ENCODE data around the gene CKS1B.

GRCh38 chr1:154945160-154945961 lies 29.1 kb upstream of the CKS1B start:
- TF ChIP-seq, protein P1, sequence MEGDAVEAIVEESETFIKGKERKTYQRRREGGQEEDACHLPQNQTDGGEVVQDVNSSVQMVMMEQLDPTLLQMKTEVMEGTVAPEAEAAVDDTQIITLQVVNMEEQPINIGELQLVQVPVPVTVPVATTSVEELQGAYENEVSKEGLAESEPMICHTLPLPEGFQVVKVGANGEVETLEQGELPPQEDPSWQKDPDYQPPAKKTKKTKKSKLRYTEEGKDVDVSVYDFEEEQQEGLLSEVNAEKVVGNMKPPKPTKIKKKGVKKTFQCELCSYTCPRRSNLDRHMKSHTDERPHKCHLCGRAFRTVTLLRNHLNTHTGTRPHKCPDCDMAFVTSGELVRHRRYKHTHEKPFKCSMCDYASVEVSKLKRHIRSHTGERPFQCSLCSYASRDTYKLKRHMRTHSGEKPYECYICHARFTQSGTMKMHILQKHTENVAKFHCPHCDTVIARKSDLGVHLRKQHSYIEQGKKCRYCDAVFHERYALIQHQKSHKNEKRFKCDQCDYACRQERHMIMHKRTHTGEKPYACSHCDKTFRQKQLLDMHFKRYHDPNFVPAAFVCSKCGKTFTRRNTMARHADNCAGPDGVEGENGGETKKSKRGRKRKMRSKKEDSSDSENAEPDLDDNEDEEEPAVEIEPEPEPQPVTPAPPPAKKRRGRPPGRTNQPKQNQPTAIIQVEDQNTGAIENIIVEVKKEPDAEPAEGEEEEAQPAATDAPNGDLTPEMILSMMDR (IDR thresholded peaks at IDR 0.05) = no peak
- no peak for TF ChIP-seq EZH2 (IDR thresholded peaks at IDR 0.05; ENCODE audit: borderline replicate concordance, insufficient read depth, low read depth, low read length, poor library complexity, severe bottlenecking)

Data from B cell (primary cell).